ENCODE data around the gene CACNA1C.

CACNA1C gene

GRCh38 chr12:2140858-2141519, 88.2 kb downstream of the CACNA1C start:
- DNase-seq (ENCODE audit: low read depth), result no peak

GRCh38 chr12:2142068-2142467, 89.3 kb downstream of the CACNA1C start:
- no peak for DNase-seq (ENCODE audit: low read depth)

- DNase-seq (ENCODE audit: low read depth), result no peak
These were observed 92.2 kb downstream of the CACNA1C start for GRCh38 chr12:2144951-2145350.

- DNase-seq (ENCODE audit: low read depth), result no peak
These were observed 92.7 kb downstream of the CACNA1C start for GRCh38 chr12:2145433-2145998.

- no peak for DNase-seq (ENCODE audit: low read depth)
These were observed 94.5 kb downstream of the CACNA1C start for GRCh38 chr12:2147335-2147734.

GRCh38 chr12:2149091-2149490, 96.3 kb downstream of the CACNA1C start:
- no peak for DNase-seq (ENCODE audit: low read depth)

GRCh38 chr12:2150833-2151232, 98.0 kb downstream of the CACNA1C start:
- no peak for DNase-seq (ENCODE audit: low read depth)

GRCh38 chr12:2151391-2151790, 98.6 kb downstream of the CACNA1C start:
- no peak for DNase-seq (ENCODE audit: low read depth)

GRCh38 chr12:2152134-2152533, 99.3 kb downstream of the CACNA1C start:
- DNase-seq (ENCODE audit: low read depth), result no peak

GRCh38 chr12:2154050-2154449, 101.3 kb downstream of the CACNA1C start:
- no peak for DNase-seq (ENCODE audit: low read depth)

GRCh38 chr12:2154521-2154920, 101.7 kb downstream of the CACNA1C start:
- no peak for DNase-seq (ENCODE audit: low read depth)

- no peak for DNase-seq (ENCODE audit: low read depth)
These were observed 103.5 kb downstream of the CACNA1C start for GRCh38 chr12:2156333-2156732.

GRCh38 chr12:2160043-2160442, 107.3 kb downstream of the CACNA1C start:
- no peak for DNase-seq (ENCODE audit: low read depth)

- no peak for DNase-seq (ENCODE audit: low read depth)
These were observed 108.7 kb downstream of the CACNA1C start for GRCh38 chr12:2161473-2161872.

GRCh38 chr12:2163177-2163941, 110.6 kb downstream of the CACNA1C start:
- no peak for DNase-seq (ENCODE audit: low read depth)

GRCh38 chr12:2165021-2165420, 112.2 kb downstream of the CACNA1C start:
- DNase-seq (ENCODE audit: low read depth), result no peak

GRCh38 chr12:2165927-2166326, 113.1 kb downstream of the CACNA1C start:
- no peak for DNase-seq (ENCODE audit: low read depth)

- no peak for DNase-seq (ENCODE audit: low read depth)
These were observed 113.9 kb downstream of the CACNA1C start for GRCh38 chr12:2166696-2167095.

- no peak for DNase-seq (ENCODE audit: low read depth)
These were observed 114.4 kb downstream of the CACNA1C start for GRCh38 chr12:2167231-2167630.

- no peak for DNase-seq (ENCODE audit: low read depth)
These were observed 116.0 kb downstream of the CACNA1C start for GRCh38 chr12:2168808-2169207.

GRCh38 chr12:2169489-2169888, 116.7 kb downstream of the CACNA1C start:
- DNase-seq (ENCODE audit: low read depth), result no peak

- DNase-seq (ENCODE audit: low read depth), result no peak
These were observed 117.2 kb downstream of the CACNA1C start for GRCh38 chr12:2169940-2170339.

GRCh38 chr12:2170376-2170775, 117.6 kb downstream of the CACNA1C start:
- DNase-seq (ENCODE audit: low read depth), result no peak
